ENCODE results near the gene MRPL41.
"Not testable (repeated sequence)": the region's sequence is repeated elsewhere in the genome, so short reads cannot be mapped to it uniquely, and the experiment has no call there.

The MRPL41 gene

DNA sequence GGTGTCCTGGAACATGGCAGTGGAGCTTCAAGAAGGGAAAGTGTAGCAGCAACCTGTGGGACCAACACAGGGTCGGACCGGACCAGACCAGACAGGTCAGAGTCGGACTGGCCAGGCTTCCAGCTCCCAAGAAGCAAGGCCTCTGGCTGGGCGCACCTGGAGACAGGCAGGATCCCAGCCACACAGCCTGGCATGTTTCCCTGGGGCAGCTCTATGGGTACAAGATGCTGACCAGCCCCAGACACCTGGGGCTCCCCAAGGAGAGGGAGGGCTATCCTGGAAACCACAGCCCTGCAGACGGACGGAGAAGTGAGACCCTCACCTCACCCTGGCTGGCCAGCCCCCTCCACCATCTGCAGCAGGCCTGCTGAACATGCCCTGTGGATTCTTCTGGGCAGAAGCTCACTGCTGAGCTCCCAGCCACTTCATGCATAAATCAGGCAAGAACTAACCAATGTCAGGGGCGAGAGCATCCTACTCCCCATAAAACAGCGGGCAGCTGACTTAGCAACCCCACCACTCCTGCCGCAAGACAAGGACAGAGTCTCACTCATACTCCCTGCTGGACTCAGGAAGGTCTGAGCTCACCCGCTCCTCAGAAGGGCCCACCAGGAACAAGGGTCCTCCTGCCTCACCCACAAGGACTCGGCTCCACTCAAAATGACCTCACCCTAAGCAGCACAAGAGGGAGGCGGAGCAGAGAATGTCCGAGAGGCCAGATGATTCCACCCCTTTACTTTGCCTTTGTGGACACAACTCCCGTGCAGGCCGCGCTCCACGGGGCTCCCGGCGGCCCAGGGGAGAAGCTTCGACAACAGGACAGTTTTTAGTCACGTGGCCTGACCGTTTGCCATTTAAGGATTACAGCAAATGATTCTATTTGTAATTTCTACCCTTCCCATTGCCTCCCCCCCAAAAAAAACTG lies 29.9 kb downstream of the MRPL41 start:
- no peak for DNase-seq (ENCODE audit: extremely low read depth in 1 of 2, low read depth in 1 of 2)

DNA sequence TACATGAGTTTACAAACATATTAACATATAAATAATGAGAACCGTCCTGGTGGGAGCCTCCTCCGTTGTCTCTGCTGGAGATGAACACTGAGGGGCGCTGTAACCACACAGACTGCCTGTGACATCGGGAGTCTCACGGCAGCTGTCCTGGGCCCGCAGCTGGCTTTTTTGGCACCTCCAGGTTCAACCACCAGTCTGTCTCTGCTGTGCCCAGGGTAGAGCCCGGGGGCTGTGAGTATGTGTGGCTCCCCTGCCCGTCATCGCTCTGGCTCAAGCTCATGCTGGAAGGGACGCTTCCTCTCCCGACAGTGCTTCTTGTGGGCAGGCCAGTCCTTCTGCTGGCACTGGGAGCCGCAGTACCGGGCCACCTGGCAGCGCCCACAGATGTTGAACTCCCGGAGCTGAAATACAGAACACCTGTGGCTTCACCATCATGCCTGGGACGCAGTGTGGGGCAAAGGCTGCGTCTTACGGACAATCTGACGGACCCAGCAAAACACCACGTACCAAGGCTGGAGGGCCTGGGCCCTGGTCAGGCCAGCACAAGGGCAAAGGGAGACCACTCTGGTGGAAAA lies 30.7 kb downstream of the MRPL41 start:
- no peak for DNase-seq (ENCODE audit: extremely low read depth in 1 of 2, low read depth in 1 of 2)

DNA sequence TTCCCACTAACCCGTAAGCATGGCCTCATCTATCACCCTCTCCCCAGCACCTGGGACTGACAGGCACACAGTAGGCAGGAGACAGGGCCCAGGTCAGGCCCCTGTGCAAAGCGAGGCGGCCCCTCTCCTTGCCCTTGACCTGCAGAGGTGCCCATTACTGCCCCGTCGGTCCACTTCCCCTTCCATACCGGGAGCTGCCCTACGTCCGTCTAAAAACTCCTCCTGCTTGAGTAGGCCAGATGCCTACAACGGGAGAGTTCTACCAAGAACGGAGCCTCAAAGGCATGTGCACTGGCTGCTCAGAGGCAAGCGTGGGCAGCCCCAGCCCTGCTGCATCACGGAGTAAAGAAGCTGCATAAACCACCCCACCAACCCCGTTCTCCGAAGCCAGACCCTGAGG lies 31.7 kb downstream of the MRPL41 start:
- no peak for DNase-seq (ENCODE audit: extremely low read depth in 1 of 2, low read depth in 1 of 2)

DNA sequence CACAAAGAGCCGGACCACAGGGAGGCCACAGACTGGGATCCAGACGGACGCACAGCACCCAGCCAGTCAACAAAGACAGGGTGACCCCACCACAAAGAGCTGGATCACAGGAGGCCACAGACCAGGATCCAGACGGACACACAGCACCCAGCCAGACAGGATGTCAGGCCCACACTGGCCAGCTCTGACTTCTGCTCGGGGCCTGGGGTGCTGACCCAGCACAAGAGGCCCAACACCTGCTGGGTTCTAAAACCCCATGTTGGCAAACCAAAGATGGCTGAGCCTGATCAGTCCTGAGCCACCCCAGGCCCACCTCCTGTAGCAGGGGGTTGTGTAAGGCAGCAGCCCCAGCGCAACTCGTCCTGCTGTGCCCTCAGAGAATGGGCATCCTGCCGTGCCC lies 32.3 kb downstream of the MRPL41 start:
- no peak for DNase-seq (ENCODE audit: extremely low read depth in 1 of 2, low read depth in 1 of 2)

DNA sequence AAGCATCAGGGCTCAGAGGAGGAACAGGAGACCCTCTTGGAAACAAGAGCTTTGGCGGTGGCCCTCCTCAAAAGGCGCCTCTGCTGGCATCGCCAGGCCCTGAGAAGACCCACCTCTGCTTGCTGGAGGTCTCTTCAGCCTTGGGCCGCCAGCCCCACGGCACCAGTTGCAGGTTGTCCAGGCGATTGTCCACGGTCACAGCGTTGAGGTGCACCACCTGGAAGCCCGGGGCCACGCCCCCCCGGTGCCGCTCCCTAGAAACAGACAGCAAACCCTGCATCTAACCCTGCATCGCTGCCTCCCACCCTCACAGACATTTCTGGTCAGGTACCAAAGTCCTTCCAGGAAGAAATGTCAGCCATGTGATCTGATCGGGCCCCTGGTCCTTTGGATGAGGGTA lies 35.2 kb downstream of the MRPL41 start:
- no peak for DNase-seq (ENCODE audit: extremely low read depth in 1 of 2, low read depth in 1 of 2)

DNA sequence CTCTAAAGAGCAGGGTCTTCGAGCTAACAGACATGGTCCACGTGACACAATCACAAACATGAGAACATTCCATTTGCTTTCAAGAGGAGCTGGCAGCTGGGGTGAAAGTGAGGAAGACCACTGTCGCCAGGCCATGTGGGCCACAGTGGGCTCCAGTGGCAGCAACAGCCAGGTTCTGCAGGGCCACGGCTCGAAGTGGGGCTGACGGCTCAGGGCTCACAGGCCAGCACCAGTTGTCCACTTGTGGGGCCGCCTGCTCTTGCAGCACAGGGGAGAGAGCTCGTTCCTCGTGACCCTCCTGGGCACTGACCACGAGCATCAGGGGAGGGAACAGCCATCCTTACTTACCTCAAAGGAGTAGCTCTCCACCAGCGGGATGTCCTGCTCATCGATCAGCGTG lies 36.6 kb downstream of the MRPL41 start:
- no peak for DNase-seq (ENCODE audit: extremely low read depth in 1 of 2, low read depth in 1 of 2)

DNA sequence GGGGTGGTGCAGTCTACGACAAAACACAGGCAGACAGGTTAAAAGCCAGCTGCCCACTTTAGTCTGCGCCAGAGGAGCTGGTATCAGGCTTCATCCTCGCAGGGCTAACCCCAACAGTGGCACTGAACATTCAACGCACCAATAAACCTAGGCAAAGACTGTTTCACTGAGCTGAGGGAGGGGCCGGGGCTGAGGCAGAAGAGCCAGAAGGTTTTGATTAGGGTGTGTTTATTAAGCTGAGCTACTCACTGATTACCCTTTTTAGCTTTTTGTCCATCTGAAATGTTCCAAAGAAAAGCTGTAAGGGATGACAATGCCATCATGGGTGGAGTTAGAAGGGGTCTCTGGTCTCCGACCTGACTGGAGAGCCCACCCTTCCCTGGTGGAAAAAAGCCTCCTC lies 37.2 kb downstream of the MRPL41 start:
- DNase-seq (ENCODE audit: extremely low read depth in 1 of 2, low read depth in 1 of 2), result no peak

DNA sequence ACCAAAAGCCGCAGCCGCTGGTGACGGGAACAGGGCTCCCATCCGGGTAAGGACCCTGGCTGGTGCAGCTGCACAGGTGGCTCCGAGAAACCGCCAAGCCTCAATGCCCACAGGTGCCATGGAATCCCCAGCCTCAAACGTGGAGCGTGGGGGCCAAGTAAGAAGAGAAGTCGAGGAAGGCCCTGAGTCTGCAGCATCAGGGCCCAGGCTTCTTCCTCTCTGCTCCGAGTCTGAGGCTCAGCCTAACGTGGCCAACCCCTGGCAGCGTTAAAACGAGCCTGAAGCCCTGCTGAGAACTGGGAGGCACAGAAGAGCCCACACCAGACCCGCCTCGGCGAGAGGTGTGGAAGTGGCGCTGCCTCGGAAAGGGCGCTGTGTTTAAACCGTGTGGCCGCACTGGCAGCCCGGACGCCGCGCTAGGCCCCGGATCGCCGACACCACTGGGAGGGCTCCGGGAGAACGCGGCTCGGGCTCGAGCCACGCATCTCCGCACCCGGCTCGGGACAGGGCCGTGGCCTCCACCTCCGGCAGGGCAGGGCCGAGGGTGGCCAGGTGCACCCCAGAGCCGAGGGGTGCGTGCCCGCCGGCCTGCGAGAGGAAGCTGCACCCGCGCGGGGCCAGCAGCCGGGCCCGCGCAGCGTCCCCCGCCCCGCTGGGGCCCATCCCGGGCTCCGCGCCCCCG lies 37.9 kb downstream of the MRPL41 start:
- no peak for DNase-seq (ENCODE audit: extremely low read depth in 1 of 2, low read depth in 1 of 2)

DNA sequence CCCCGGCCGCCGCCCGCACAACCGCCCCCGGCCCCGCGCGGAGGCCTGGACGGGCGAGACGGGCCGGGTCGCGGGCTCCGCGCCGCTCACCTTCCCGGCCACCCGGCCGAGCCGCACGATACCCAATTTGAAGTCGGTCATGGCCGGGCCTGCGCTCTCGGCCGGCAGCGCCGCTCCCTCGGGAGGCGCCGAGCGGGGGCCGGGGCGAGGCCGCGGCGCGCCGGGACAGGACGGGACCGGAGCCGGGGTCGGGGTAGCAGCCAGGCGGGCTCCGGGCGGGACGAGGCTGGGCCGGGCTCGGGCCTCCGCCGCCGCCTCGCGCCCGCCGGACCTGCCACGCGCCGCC lies 38.4 kb downstream of the MRPL41 start:
- DNase-seq (ENCODE audit: extremely low read depth in 1 of 2, low read depth in 1 of 2), result no peak

DNA sequence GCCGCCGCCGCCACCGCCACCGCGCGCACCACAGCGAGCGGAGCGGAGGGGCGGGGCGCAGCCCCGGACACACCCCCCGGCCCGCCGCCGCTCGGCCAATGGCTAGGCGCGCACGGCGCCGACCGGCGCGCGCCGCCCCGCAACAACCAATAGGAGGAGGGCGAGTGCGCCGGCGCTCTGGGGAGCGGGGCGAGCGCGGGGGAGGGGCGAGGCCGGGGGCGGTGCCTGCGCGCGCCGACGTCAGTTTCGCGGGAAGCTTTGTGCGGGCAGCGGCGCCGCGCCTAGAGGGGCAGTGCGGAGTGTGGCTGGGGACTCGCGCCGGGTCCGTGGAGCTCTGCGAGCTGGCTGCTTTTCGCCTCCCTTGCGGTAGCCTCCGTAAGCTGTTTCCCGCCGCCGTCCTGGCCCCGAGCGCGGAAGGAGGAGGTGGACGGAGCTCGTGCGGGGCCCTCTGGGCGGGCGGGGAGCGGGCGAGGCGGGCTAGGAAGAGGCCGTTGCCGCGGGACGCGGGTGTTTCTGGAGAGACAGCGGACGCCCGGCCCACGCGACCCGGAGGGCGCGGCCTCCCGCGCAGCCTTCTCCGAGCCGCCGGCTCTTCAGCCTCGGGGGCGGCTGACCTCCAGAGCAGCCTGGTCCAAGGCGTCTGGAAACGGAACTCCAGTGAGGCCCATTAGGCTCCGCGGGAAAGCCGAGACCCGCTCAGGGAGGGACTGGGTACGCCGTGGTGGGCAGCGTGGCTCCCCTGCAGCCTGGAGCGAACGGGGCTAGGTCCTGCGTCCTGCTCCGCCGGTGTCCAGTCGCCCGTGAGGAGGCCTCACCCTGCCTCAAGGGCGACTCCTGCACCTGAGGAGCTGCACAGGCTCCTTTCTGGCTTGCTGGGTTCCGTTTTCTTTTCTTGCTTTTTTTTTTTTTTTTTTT lies 39.0 kb downstream of the MRPL41 start, which contains the start of gene ZMYND19:
ZMYND19 (minus strand) TSS at position 44 of the 915 bp plus-strand sequence. CDS start 249 bp downstream, outside the sequence.
- peak; percentile 63 to 88 for DNase-seq (ENCODE audit: extremely low read depth in 1 of 2, low read depth in 1 of 2)

DNA sequence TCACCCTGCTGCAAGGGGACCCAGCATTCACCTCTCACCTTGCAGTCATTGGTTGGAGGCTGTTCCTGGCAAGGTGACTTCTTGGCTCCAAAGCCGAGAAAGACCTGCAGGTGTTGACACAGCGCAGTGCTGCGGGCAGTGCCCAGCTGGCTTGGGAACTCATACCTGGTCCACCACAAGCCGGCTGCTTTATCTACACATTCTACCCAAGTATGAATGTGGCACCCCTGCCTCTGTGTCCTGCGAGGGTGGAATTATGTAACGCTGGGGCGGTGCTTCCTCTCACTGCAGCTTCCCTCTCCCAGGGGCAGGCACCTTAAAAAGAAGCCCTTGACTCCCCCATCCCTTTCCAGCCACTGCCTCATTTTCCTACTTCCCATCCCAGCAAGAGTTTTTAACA lies 41.1 kb downstream of the MRPL41 start:
- no peak for DNase-seq (ENCODE audit: extremely low read depth in 1 of 2, low read depth in 1 of 2)

DNA sequence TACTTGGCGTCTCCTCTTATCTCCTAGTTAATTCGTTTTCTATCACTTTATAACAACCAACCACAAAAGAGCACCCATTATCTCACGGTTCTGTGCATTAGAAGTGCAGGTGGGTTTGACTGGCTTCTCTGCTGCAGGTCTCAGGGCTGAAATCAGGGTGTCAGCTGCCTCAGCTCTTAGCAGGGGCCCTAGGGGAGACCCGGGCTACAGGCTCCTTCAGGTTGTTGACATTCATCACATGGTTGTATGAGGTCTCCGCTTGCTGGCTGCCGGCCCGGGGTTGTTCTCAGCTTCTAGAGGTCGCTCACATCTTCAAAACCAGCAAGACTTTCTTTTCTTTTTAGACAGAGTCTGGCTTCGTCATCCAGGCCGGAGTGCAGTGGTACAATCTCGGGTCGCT lies 41.5 kb downstream of the MRPL41 start:
- DNase-seq (ENCODE audit: extremely low read depth in 1 of 2, low read depth in 1 of 2), result no peak

DNA sequence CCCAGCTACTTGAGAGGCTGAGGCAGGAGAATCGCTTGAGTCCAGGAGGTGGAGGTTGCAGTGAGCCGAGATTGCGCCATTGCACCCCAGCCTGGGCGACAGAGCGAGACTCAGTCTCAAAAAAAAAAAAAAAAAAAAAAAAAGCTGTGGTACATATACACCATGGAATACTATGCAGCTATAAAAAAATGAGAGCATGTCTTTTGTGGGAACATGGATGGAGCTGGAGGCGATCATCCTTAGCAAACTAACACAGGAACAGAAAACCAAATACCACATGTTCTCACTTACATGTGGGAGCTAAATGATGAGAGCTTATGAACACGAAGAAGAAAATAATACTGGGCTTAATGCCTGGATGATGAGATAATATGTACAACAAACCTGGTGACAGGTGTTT lies 44.9 kb downstream of the MRPL41 start:
- not testable (repeated sequence) for DNase-seq (ENCODE audit: extremely low read depth in 1 of 2, low read depth in 1 of 2)

DNA sequence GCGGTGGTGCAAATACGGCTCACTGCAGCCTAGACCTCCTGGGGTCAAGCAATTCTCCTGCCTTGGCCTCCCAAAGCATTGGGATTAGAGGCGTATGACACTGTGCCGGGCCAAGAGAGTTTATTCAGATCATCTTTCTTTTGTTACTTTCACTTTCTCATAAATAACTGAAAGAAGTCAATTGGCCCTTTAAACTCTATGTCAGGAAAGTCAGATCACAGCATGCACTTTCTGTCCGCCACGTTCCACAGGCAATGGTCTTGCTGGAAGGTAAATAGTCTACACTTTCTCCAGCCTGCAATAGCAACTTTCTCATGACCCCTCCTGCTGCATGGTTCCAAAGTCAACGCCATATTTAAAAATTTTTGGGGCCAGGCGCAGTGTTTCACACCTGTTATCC lies 47.3 kb downstream of the MRPL41 start:
- DNase-seq (ENCODE audit: extremely low read depth in 1 of 2, low read depth in 1 of 2), result no peak

All from activated CD8-positive, alpha-beta memory T cell treated with anti-CD3 and anti-CD28 coated beads for 1 hour (primary cell).